Measurements from ENCODE around the gene WNT3A. TPM values are rescaled to one million over a fixed set of nuclear protein-coding genes. Genes with fewer than 3 reads are reported as not detected.

The WNT3A gene
- total and polyA plus RNA-seq, 12 donors: not detected

- DNase-seq (no peak), ATAC-seq (no peak)
- TF ChIP-seq, protein P1, sequence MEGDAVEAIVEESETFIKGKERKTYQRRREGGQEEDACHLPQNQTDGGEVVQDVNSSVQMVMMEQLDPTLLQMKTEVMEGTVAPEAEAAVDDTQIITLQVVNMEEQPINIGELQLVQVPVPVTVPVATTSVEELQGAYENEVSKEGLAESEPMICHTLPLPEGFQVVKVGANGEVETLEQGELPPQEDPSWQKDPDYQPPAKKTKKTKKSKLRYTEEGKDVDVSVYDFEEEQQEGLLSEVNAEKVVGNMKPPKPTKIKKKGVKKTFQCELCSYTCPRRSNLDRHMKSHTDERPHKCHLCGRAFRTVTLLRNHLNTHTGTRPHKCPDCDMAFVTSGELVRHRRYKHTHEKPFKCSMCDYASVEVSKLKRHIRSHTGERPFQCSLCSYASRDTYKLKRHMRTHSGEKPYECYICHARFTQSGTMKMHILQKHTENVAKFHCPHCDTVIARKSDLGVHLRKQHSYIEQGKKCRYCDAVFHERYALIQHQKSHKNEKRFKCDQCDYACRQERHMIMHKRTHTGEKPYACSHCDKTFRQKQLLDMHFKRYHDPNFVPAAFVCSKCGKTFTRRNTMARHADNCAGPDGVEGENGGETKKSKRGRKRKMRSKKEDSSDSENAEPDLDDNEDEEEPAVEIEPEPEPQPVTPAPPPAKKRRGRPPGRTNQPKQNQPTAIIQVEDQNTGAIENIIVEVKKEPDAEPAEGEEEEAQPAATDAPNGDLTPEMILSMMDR (IDR thresholded peaks at IDR 0.05): no peak
- Histone ChIP-seq H3K9me3 (no peaks in the 10 kb centered on the region), H3K27me3 (peaks cover 0 to 71% (median 55%) of the 10 kb centered on the region in 7 donors), H3K27ac (no peak overlapping the region), H3K4me1 (peaks cover 0 to 7% (median 0%) of the 10 kb centered on the region in 9 donors), H3K36me3 (no peaks in the 10 kb centered on the region), H3K4me3 (no peak overlapping the region)
- 78 to 84% methylated on average over 8 of the region's 8 CpGs for WGBS, 2 donors
- intact Hi-C loops (cut with DNase I): no loop called here
These were observed 32.5 kb downstream of the WNT3A start for GRCh38 chr1:228039006-228039903.

GRCh38 chr1:228039986-228040385, 33.2 kb downstream of the WNT3A start:
- Histone ChIP-seq H3K9me3 (no peaks in the 10 kb centered on the region), H3K27ac (no peak overlapping the region), H3K4me1 (peaks cover 0 to 7% (median 0%) of the 10 kb centered on the region in 9 donors), H3K27me3 (peaks cover 0 to 70% (median 53%) of the 10 kb centered on the region in 7 donors), H3K36me3 (no peaks in the 10 kb centered on the region), H3K4me3 (no peak overlapping the region)
- intact Hi-C loops (cut with DNase I): no loop called here
- TF ChIP-seq, protein P1 (IDR thresholded peaks at IDR 0.05): no peak
- WGBS, 2 donors: 71 to 83% methylated on average over 3 of the region's 3 CpGs
- ATAC-seq: no peak
- DNase-seq: no peak

- H3K4me1 ChIP-seq: peaks cover 0 to 7% (median 0%) of the 10 kb centered on the region in 9 donors
- H3K9me3 ChIP-seq: no peaks in the 10 kb centered on the region
- 80 to 86% methylated on average over 2 of the region's 2 CpGs for WGBS, 2 donors
- ATAC-seq (no peak), DNase-seq (no peak)
- H3K36me3 ChIP-seq: no peaks in the 10 kb centered on the region
- no peak overlapping the region for H3K4me3 ChIP-seq
- peaks cover 0 to 57% (median 40%) of the 10 kb centered on the region in 7 donors for H3K27me3 ChIP-seq
- TF ChIP-seq, protein P1 (IDR thresholded peaks at IDR 0.05): no peak
- intact Hi-C loops (cut with DNase I): no loop called here
- no peak overlapping the region for H3K27ac ChIP-seq
These were observed 34.5 kb downstream of the WNT3A start for GRCh38 chr1:228041316-228041715.

DNA sequence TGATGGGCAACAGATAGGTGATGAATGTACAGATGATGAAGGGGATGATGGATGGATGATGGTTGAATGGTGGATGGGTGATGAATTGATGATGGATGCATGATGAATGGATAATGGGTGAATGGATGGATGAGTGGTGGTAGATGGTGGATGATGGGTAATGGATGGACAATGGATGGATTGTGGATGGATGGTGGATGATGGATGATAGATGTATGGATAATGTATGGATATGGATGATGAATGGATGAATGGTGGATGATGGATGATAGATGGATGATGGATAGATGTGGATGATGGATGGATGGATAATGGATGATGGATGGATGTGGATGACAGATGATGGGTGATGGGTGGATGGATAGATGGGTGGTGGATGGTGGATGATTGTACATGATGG, 35.7 kb downstream of the WNT3A start:
- Histone ChIP-seq H3K9me3 (no peaks in the 10 kb centered on the region), H3K27me3 (peaks cover 0 to 45% (median 28%) of the 10 kb centered on the region in 7 donors), H3K4me1 (peaks cover 0 to 4% (median 0%) of the 10 kb centered on the region in 9 donors), H3K4me3 (no peak overlapping the region), H3K27ac (no peak overlapping the region), H3K36me3 (no peaks in the 10 kb centered on the region)
- no peak for DNase-seq
- TF ChIP-seq, protein P1 (IDR thresholded peaks at IDR 0.05): no peak
- no peak for ATAC-seq
- intact Hi-C loops (cut with DNase I): no loop called here
